ENCODE measurements around the gene TECR. TPM values are rescaled to one million over a fixed set of nuclear protein-coding genes. Genes with fewer than 3 reads are reported as not detected.
"Not testable (repeated sequence)": the region's sequence is repeated elsewhere in the genome, so short reads cannot be mapped to it uniquely, and the experiment has no call there.

The TECR gene, protein sequence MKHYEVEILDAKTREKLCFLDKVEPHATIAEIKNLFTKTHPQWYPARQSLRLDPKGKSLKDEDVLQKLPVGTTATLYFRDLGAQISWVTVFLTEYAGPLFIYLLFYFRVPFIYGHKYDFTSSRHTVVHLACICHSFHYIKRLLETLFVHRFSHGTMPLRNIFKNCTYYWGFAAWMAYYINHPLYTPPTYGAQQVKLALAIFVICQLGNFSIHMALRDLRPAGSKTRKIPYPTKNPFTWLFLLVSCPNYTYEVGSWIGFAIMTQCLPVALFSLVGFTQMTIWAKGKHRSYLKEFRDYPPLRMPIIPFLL
- polyA plus RNA-seq (ENCODE audit: insufficient read length in 4 of 4), result 100 to 1,000 TPM in 3 of 4 donors, 10 to 100 TPM in 1; 64.8 to 153 (median 142) TPM

DNA sequence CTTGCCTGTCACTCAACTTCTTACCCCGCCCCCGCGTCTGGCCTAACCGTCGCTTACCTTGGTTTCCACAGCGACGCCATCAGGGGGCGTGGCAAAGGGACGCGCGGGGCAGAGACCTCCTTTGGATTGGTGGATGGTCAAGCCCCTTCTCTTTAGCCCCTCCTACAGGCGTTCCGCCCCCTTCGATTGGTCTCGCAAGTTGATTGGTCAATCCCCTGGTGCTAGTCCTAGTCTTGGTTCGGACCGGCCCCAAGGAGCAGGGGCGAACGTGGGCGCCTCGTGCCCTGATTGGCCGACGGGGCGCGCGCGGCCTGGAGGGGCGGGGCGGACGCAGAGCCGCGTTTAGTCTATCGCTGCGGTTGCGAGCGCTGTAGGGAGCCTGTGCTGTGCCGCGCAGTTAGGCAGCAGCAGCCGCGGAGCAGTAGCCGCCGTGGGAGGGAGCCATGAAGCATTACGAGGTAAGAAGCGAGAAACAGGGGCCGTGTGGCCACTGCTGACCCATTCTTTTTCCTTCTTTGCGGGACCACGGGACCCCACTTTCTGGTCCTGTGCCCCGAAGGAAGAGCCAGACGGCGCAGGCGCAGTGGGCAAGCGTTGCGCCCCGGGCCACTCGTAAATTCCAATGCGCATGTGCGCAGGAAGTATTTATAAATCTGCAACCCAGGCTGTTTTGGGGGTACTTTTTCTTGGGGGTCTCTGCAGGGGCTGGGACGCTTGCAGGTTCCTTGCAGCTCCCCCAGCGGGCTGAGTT is at the start of gene TECR:
TSS of gene TECR (plus strand) at position 341 of the 751 bp plus-strand sequence. CDS start at position 444, 103 bp downstream.
- peak; percentile 99 to 100 (median 100) for DNase-seq (ENCODE audit: low read depth in 4 of 4, low spot score in 3 of 4)

DNA sequence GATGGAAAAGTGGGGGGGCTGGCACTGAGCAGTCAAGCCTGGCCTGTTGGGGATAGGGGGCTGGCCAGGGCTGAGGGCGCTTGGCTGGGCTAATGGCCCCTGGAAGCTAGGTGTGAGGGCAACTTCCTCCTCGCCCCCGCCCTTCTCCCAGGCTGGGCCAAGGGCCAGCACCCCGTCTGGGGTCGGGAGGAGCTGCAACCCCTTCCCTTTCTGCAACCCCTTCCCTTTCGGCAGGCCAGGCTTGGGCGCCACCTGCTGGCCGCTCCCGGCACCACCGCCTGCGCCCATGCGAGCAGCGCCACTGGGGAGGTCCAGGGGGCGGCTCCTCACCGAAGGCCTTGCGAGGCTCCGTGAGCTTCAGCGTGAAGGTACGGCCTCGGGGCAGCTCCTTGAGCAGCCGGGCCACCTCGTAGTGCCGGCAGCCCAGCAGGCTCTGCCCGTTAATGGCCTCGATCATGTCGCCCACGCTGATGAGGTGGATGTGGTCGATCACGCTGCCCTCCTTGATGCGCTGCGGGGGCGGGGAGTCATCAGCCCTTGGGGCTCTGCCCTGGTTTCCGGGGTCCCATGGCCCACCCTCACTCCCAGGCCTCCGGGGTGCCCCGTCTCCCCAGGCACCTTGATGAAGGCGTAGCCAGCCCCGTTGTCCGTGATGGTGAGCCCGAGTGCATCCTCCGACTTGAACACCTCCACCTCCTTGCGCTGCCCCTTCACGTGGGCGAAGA is 49.3 kb upstream of the TECR start:
- DNase-seq (ENCODE audit: low read depth in 4 of 4, low spot score in 3 of 4), result no peak

DNA sequence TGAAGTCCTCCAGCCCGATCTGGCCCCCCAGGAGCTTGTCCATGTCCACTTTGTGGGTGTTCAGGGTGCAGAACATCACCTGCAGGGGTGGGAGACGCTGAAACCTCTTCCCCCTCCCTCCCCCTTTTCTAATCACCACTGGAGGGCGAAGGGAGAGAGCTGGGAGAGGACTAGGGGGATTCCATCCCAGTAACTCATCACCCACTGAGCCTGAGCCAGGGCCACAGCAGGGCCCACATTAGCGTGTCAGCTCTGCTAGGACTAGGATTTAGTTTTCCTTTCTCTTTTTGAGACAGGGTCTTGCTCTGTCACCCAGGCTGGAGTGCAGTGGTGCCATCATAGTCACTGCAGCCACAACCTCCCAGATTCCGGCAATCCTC is 48.7 kb upstream of the TECR start:
- DNase-seq (ENCODE audit: low read depth in 4 of 4, low spot score in 3 of 4), result no peak

DNA sequence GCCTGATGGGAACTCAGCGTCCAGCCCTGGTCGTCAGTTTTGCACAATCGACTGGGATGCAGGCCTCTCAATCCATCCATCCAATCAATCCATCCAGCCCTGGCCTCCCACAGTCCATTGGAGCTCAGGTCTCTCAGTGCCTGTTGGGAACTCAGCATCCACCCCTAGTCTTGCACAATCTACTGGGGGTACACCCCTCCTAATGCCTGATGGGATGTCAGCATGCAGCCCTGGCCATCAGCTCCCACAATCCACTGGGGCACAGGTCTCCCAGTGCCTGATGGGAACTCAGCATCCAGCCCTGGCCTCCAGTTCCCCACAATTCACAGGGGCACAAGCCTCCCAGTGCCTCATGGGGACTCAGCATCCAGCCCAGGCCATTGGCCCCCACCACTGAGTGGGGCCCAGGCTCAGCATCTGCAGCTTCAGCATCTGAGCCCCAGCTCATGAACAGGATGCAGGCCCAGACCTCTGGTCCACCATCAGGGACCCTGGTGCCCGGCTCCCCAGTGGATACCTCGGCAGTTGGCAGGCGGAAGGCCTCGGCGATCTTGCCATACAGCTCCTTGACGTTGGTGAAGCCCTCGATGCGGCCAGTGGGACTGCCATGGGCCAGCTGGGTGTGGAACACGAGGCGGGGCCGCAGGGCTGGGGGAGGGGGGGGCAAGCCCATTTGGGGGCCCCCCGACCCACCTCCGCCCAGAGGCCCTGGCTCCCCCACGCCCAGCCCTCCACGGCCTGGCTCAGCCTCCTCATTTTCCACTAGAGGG is 47.0 kb upstream of the TECR start:
- no peak for DNase-seq (ENCODE audit: low read depth in 4 of 4, low spot score in 3 of 4)

DNA sequence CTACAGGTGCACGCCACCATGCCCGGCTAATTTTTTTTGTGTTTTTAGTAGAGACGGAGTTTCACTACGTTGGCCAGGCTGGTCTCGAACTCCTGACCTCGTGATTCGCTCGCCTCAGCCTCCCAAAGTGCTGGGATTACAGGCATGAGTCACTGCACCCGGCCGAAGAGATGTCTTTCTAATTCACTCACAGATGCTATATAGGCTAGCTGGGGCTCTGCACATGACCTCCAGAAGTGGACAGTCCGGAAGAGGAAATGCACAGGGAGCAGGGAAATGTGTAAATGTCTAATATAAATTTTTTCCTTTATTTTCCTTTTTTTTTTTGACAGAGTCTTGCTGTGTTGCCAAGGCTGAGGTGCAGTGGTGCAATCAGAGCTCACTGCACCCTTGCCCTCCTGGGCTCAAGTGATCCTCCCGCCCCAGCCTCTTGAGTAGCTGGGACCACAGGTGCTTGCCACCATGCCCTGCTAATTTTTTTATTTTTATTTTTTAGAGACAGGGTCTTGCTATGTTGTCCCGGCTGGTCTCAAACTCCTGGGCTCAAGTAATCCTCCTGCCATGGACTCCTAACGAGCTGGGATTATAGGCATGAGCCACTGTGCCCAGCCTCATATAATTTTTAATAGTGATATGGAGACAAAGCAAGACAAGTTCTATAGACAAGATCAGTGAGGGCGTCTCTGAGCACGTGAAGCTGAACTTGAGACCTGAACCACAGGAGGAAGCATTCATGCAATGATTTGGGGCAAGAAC is 41.8 kb upstream of the TECR start:
- no peak for DNase-seq (ENCODE audit: low read depth in 4 of 4, low spot score in 3 of 4)

DNA sequence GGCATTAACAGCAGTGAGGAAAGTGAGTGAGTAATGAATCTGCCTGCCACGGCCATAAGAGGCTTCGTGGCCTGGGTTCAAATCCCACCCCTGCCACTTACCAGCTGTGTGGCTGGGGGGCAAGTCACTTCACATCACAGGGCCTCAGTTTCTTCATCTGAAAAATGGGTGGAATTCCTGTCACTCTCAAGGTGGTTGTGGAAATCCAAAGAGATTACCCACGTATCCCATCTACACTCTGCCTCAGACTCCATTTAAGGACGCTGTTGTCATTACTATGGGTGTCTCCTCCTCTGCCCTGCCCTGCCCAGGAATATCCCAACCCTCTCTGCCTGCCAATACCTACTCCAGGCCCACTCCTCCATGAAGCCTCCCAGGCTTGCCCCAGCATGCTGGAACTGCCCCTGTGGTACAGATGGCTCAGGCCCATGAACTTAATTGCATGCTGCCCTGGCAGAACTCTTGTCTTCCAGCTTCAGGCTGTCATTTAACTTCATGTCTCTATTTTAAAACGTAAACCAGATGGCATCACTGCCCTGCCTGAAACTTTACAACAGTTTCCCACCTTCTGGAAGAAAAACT is 36.5 kb upstream of the TECR start:
- DNase-seq (ENCODE audit: low read depth in 4 of 4, low spot score in 3 of 4), result no peak

DNA sequence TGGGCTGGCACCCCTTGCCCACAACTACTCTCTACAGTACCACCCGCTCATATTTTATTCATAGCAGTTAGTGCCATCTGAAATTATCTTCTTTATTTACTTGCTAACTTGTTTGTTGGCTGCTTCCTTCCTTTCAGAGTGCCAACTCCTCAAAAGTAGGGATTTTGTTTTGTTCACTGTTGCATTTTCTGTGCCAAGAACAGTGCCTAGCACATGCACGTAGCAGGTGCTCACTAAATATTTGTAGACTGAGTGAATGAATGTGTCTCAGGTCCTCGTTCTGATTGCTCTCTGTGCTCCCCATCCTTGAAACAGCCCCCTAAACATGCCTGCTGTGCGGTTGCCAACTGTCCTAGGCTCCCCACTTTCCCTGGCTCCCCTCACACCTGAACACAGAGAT is 35.0 kb upstream of the TECR start:
- DNase-seq (ENCODE audit: low read depth in 4 of 4, low spot score in 3 of 4), result no peak

DNA sequence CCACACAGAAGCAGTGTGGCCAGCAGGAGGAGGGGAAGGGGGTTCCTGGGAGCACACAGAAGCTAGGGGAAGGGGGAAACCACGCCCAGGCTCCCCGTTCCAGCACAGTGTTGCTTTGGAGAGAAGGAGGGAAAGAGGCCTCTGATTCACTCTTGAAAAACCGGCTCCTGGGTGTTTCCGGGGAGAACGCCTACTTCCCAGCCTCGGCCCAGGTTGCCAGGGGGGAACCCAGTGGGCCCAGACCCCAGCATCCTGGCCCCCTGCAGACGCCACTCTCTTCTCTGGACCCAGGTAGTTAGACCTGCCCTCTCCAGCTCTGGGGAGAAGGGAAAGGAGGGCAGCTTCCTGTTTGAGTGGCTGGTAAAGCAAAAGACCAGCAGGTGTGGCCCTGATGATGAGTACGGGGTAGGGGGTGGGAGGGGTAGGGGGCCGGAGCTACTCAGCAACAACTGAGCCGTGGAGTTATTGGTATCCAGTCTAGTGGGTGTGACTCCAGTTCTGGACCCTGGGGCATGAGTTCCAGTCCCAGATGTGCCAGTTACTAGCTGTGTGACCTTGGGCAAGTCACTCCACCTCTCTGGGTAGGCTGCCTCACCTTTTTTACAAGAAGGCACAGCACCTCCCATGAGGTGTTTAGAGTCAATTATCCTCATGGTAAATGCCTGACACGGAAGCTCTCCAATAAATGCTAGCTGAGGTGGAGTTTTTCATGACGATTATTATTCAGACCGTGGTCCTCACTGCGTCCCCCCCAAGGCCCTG is 34.3 kb upstream of the TECR start:
- DNase-seq (ENCODE audit: low read depth in 4 of 4, low spot score in 3 of 4), result no peak

DNA sequence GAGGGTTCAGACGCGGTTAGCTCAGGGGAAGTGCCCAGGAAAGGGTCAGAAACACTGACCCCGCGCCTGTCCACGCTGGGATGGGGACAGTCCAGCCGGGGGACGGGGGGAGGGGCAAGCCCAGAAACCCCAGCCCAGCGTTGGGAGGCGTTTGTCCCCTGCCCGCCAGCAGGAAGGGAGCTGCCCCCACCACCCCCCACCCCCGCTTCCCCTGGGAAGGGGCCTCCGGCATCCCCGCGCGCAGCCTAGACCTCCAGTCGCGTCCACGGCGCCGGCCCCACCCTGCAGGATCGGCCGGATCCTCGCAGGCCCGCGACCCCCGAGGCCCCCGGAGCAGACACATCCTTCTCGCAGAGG is 33.7 kb upstream of the TECR start:
- no peak for DNase-seq (ENCODE audit: low read depth in 4 of 4, low spot score in 3 of 4)

DNA sequence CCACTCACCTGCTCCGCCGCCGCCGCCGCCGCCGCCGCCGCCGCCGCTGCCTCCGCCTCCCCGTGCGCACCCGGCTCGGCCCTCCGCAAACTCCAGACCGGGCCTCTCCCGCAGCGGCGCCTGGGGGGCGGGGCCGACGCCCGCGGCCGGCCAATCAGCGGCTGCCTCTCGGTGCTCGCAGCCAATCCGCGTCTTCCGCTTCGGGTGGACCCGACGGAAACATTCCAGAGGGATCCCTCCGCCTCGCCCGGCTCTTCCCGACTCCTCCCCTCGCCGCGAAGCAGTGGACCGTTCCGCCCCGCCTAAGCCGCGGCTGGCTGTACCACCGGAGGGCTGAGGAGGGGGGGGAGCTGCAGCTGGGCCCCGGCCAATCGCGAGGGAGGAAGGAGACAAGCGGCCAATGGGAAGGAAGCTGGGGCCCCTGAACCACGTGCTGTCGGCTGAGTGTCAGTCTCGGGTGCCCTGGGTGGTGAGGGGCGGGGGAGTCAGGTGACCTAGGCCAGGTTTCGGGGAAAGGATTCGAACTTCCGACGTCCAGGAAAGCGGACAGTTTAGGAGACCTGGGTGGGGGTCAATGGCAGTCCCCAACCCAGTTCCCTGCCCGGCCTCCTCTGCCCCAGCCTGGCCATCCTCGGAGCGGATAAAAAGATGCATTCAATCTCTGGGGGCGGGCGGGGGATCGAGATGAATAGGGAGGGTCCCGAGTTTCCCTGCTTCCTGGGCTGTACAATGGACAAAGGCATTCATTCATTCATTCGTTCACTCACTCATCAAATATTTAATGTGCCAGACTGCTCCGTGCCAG is 33.2 kb upstream of the TECR start, which contains the start of gene GIPC1:
TSS of gene GIPC1 (minus strand) at position 99 of the 805 bp plus-strand sequence. CDS start 13,151 bp downstream, outside the sequence.
- peak; percentile 95 to 97 (median 96) for DNase-seq (ENCODE audit: low read depth in 4 of 4, low spot score in 3 of 4)

DNA sequence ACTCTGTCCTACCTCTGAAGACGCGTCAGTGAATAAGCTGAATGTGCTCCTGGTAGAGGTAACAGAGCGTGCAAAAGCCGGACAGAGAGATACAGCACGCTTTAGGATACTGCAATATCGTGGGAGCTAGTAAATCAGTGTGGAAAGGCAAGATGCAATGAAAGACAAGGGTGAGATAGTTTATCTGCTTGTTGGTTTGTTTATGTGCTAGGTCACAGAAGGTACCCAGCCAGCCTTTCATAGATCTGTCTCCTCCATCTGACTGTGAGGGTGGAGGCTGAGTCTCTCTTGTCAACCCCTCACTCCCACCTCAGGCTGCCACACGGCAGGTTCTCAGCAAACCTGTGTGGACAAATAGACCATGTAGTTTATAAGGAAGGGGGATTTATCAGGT is 32.6 kb upstream of the TECR start:
- DNase-seq (ENCODE audit: low read depth in 4 of 4, low spot score in 3 of 4), result no peak

DNA sequence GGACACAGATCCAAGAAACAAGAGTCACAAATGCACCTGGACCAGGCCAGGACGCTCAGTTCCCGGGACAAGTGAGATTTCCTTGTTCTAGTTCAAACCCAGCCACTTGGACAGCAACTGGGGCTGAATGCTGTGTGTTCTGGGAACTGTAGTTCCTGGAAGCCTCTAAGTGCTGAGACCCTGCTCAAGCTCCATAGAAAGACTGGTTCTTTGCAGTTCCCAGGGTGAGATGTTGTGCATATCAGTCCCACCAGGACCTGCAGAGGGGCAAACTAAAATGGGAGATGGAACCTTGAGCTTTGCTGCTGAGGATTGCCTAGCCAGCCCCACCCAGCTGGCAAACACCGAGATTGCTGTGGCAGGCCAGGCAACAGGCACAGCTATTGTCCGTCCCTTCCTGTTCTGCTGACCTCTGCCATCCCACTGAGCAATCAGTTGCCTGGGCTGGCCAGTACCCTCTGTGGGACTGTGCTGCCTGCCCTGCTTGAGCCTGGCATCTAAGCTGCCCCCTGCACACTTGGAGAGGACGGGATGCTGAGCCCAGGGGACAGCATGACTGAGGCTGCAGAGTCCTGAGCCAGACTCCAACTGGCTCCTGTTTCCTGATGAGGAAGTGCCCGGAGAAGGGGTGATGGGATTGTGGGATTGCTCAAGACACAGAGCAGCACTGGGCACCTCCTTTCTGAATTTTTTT is 32.0 kb upstream of the TECR start:
- no peak for DNase-seq (ENCODE audit: low read depth in 4 of 4, low spot score in 3 of 4)

DNA sequence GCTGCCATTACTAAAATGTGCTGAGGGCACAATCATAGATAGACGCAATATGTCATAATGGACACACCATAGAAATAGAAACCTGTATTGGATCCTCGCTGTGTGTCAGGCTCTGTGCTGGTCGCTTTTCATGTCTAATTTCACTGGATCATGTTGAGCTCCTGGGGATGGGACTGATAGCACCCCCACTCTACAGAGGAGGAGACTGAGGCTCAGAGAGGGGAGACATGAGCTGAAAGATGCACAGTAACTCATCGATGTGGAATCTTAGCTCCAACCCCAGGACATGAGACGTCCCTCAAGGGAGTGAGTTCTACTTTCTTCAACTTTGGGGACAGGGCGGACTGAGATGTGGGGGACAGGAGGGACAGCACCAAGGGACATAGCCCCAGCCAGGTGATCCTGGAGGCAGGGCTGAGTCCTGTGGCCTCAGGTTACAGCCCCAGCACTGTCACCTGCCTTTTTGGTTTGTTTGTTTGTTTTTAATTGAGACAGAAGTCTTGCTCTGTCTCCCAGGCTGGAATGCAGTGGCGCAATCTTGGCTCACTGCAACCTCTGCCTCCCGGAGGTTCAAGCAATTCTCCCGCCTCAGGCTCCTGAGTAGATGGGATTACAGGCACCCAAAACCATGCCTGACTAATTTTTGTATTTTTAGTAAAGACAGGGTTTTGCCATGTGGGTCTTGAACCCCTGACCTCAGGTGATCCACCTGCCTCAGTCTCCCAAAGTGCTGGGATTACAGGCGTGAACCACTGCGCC is 26.9 kb upstream of the TECR start:
- DNase-seq (ENCODE audit: low read depth in 4 of 4, low spot score in 3 of 4), result no peak

DNA sequence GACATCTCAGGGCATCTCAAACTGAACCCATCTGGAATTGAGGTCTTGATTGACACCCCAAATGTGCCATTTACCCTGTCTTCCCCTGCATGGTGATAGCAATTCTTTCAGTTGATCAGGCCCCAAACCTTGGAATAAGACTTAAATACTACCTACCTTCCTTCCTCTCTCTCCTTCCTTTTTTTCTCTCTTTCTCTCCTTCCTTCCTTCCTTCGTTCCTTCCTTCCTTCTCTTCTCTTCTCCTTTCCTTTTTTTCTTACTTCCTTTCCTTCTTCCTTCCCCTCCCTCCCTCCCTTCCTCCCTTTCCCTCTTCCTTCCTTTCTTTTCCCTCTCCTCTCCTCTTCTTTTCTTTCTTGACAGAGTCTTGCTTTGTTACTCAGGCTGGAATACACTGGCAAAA is 26.1 kb upstream of the TECR start:
- no peak for DNase-seq (ENCODE audit: low read depth in 4 of 4, low spot score in 3 of 4)

DNA sequence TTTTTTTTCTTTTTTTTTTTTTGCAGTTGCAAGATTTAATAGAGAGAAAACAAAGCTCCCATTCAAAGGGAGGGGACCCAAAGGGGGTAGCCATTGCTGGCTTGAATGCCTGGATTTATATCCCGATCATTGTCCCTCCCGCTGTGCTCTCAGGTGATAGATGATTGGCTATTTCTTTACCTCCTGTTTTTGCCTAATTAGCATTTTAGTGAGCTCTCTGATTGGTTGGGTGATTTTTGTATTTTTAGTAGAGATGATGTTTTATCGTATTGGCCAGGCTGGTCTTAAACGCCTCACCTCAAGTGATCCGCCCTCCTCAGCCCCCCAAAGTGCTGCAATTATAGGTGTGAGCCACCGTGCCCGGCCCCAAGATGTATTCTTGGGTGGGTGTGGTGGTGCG is 24.8 kb upstream of the TECR start:
- DNase-seq (ENCODE audit: low read depth in 4 of 4, low spot score in 3 of 4), result not testable (repeated sequence)

DNA sequence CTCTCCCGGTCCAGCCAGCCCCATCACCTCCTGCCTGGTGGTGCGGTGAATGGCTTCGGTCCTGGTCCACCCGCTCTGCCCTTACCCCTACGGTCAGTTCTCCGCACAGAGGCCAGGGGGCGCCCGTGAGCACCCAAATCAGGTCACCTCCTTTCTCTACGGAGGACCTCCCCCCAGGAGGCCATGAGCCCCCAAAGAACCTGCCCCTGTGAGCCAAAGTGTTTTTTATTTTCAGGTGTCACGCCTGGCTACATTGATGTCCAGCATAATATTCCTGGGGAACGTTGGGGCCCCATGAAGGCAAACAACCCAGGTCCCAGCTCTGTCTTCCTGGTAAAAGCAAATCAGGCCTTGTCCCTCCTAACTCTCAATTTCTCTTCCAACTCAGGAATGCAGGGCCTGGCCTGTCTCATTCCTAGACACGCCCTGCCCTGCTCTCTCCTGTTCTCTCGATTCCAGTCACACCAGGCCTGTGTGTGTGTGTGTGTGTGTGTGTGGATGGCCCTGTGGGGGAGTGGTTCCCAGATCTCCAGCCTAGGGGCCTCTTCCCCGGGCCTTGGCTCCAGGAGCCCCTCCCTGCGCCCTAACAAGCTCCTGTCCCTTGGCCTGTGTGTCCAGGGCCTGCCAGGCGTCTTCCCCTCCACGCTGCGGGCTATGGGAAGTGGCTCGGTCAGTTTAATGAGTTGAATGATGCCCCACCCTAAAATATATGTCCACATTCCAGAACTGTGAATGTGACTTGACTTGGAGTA is 23.7 kb upstream of the TECR start:
- DNase-seq (ENCODE audit: low read depth in 4 of 4, low spot score in 3 of 4), result no peak

All from left renal pelvis (tissue), 4 donors.